ENCODE results near the gene UGT2A1. TPM values are rescaled to one million over a fixed set of nuclear protein-coding genes. Genes with fewer than 3 reads are reported as not detected.

The UGT2A1 gene
- polyA plus RNA-seq, 2 of the 4 experiments (the other 2 are of a cell fraction) = not detected

Small RNA genes within 50 kb of the gene (small RNA-seq; reads per million reads assigned to genes)
- gene UGT2A2 = 0 reads per million in 6 experiments

Other genes starting within 250 kb of the UGT2A1 start
- gene UGT2B4, start 157.3 kb downstream of the UGT2A1 start, polyA plus RNA-seq (2011; rRNA removed) = 0.27 and 0.37 TPM in 2 replicates
- 0.05 TPM in 2 of 3 replicates, not detected in the other for gene UGT2B4, start 157.3 kb downstream of the UGT2A1 start, polyA plus RNA-seq (2017; fragmentation: RNase III; extraction: RNeasy Plus Mini Kit Qiagen cat#74134 plus additional on column Dnase treatment)
- gene UGT2A2, start 13.6 kb downstream of the UGT2A1 start, polyA plus RNA-seq (2011; rRNA removed) = not detected in 2 replicates
- gene UGT2A2, start 13.6 kb downstream of the UGT2A1 start, polyA plus RNA-seq (2017; fragmentation: RNase III; extraction: RNeasy Plus Mini Kit Qiagen cat#74134 plus additional on column Dnase treatment) = not detected in 3 replicates
- gene SULT1B1, start 107.4 kb upstream of the UGT2A1 start, polyA plus RNA-seq (2011; rRNA removed) = 0.07 and 0.13 TPM in 2 replicates
- 0.01 TPM in 2 of 3 replicates, not detected in the other for gene SULT1B1, start 107.4 kb upstream of the UGT2A1 start, polyA plus RNA-seq (2017; fragmentation: RNase III; extraction: RNeasy Plus Mini Kit Qiagen cat#74134 plus additional on column Dnase treatment)
- gene SULT1E1, start 206.9 kb upstream of the UGT2A1 start, polyA plus RNA-seq (2011; rRNA removed) = 0.08 TPM in 1 of 2 replicates, not detected in the other
- gene SULT1E1, start 206.9 kb upstream of the UGT2A1 start, polyA plus RNA-seq (2017; fragmentation: RNase III; extraction: RNeasy Plus Mini Kit Qiagen cat#74134 plus additional on column Dnase treatment) = not detected in 3 replicates